Neuronal stem cell (in vitro differentiated cells): ENCODE results near the gene POLR3B.

ENCODE experiments used
- DNase-seq: peaks from one replicate; pipeline ENCODE4 v3.0.0-alpha.2; 2013; ENCODE audit warnings: low spot score
- H2AFZ ChIP-seq: one replicate; pipeline ENCODE4 v1.6.1; 2013; ENCODE audit warnings: mild to moderate bottlenecking, low read length, inconsistent platforms
- H2AK5ac ChIP-seq: 2 replicates; pipeline ENCODE4 v1.6.1; 2013; ENCODE audit warnings: low read depth, mild to moderate bottlenecking, inconsistent platforms, low read length, moderate library complexity, mixed read lengths
- H2BK120ac ChIP-seq: 2 replicates; pipeline ENCODE4 v1.6.1; 2013; ENCODE audit warnings: low read depth, mild to moderate bottlenecking, inconsistent platforms, low read length, moderate library complexity, mixed read lengths
- H2BK12ac ChIP-seq: one replicate; pipeline ENCODE4 v1.6.1; 2013; ENCODE audit warnings: low read length, inconsistent platforms
- H2BK15ac ChIP-seq: 2 replicates; pipeline ENCODE4 v1.6.1; 2013; ENCODE audit warnings: mild to moderate bottlenecking, low read length, inconsistent platforms, mixed read lengths
- H2BK5ac ChIP-seq: one replicate; pipeline ENCODE4 v1.6.1; 2013; ENCODE audit warnings: inconsistent platforms, mild to moderate bottlenecking, low read length, moderate library complexity
- H3K14ac ChIP-seq: one replicate; pipeline ENCODE4 v1.6.1; 2013; ENCODE audit warnings: low read length, inconsistent platforms
- H3K18ac ChIP-seq: 2 replicates; pipeline ENCODE4 v1.6.1; 2013; ENCODE audit warnings: low read length, inconsistent platforms
- H3K23ac ChIP-seq: 2 replicates; pipeline ENCODE4 v1.6.1; 2013; ENCODE audit warnings: low read depth, mild to moderate bottlenecking, mixed read lengths, low read length, inconsistent platforms; ENCODE audit not compliant: poor library complexity
- H3K27ac ChIP-seq: replicated peaks from 3 replicates; pipeline ENCODE4 v1.5.1; 2013; ENCODE audit warnings: low read length, inconsistent platforms
- H3K27me3 ChIP-seq, 3 experiments: 2 replicates each; pipeline ENCODE4 v1.6.1; 2013; ENCODE audit warnings: low read length in 3 of 3, mild to moderate bottlenecking in 2 of 3, inconsistent platforms in 1 of 3, low read depth in 1 of 3, mixed read lengths in 1 of 3, moderate library complexity in 1 of 3; ENCODE audit not compliant: control insufficient read depth in 3 of 3, insufficient read depth in 3 of 3
- H3K36me3 ChIP-seq, 2 donors: replicated peaks in 1 of 2; 2 replicates each; pipeline ENCODE4 v1.6.1; 2013; ENCODE audit warnings: low read length in 2 of 2; ENCODE audit not compliant: control insufficient read depth in 2 of 2, insufficient read depth in 2 of 2
- H3K4ac ChIP-seq: 2 replicates; pipeline ENCODE4 v1.6.1; 2013; ENCODE audit warnings: inconsistent platforms, mild to moderate bottlenecking, low read length, moderate library complexity
- H3K4me1 ChIP-seq, 2 donors: 1 replicate in 1 of 2; 2 replicates in 1 of 2; pipeline ENCODE4 v1.6.1; 2013; ENCODE audit warnings: low read length in 2 of 2, low read depth in 1 of 2; ENCODE audit not compliant: control insufficient read depth in 2 of 2, insufficient read depth in 1 of 2
- H3K4me2 ChIP-seq: one replicate; pipeline ENCODE4 v1.6.1; 2013; ENCODE audit warnings: mild to moderate bottlenecking, low read length, inconsistent platforms; ENCODE audit not compliant: insufficient read depth, poor library complexity, severe bottlenecking
- H3K4me3 ChIP-seq, 2 donors: 2 replicates each; pipeline ENCODE4 v1.5.1; 2013; ENCODE audit warnings: low read length in 2 of 2, mild to moderate bottlenecking in 2 of 2, inconsistent platforms in 1 of 2, moderate library complexity in 1 of 2
- H3K79me1 ChIP-seq: one replicate; pipeline ENCODE4 v1.6.1; 2013; ENCODE audit warnings: low read depth, mild to moderate bottlenecking, inconsistent platforms, low read length, moderate library complexity
- H3K9ac ChIP-seq: one replicate; pipeline ENCODE4 v1.6.1; 2013; ENCODE audit warnings: mild to moderate bottlenecking, low read depth, low read length, inconsistent platforms; ENCODE audit not compliant: poor library complexity
- H3K9me3 ChIP-seq, 2 donors: replicated peaks in 1 of 2; 2 replicates each; pipeline versions ENCODE3 to v1.6.1; 2013; ENCODE audit warnings: low read length in 2 of 2, mild to moderate bottlenecking in 2 of 2, inconsistent platforms in 1 of 2, low read depth in 1 of 2, mixed read lengths in 1 of 2, moderate library complexity in 1 of 2; ENCODE audit not compliant: control insufficient read depth in 2 of 2, insufficient read depth in 1 of 2
- H4K8ac ChIP-seq: one replicate; pipeline ENCODE4 v1.6.1; 2013; ENCODE audit warnings: low read depth, mild to moderate bottlenecking, inconsistent platforms, low read length, moderate library complexity
- H4K91ac ChIP-seq: one replicate; pipeline ENCODE4 v1.6.1; 2013; ENCODE audit warnings: low read length, low read depth, mild to moderate bottlenecking, inconsistent platforms; ENCODE audit not compliant: poor library complexity
- WGBS, 2 donors: extraction: QIAGEN DNeasy Blood & Tissue Kit; methylation state at CpG; one replicate each; pipeline ENCODE4 v1.1.7; 2013; ENCODE audit warnings: missing lambda C conversion rate in 2 of 2, mixed read lengths in 1 of 2; ENCODE audit not compliant: insufficient read length in 2 of 2, insufficient replicate concordance in 1 of 2; ENCODE audit errors: extremely low coverage in 2 of 2; 5-methylcytosine and 5-hydroxymethylcytosine counted together

Gene POLR3B

GRCh38 chr12:106445959-106446358 is 88.4 kb downstream of the POLR3B start:
- H3K9me3 ChIP-seq = peaks cover 0 to 2% of the 10 kb centered on the region in 2 donors
- H3K36me3 ChIP-seq = peaks cover 0 to 9% of the 10 kb centered on the region in 2 donors
- no peak overlapping the region for H3K14ac ChIP-seq
- H4K91ac ChIP-seq = no peak overlapping the region
- H3K4ac ChIP-seq = no peak overlapping the region
- H3K18ac ChIP-seq = no peak overlapping the region
- WGBS, 2 donors = no CpG with 5 or more reads among the region's 5 CpGs
- no peak overlapping the region for H2BK5ac ChIP-seq
- peaks cover 8 to 23% of the 10 kb centered on the region in 2 donors for H3K4me1 ChIP-seq
- H2AK5ac ChIP-seq = no peak overlapping the region
- H2BK15ac ChIP-seq = no peak overlapping the region
- DNase-seq = peak; percentile 4
- peak overlapping the region; percentile 74 for H2AFZ ChIP-seq
- peak overlapping the region in 1 of 2 donors; percentile 39 for H3K4me3 ChIP-seq
- H3K9ac ChIP-seq = no peak overlapping the region
- H2BK12ac ChIP-seq = no peak overlapping the region
- no peak overlapping the region for H3K4me2 ChIP-seq
- no peaks in the 10 kb centered on the region for H3K79me1 ChIP-seq
- H3K23ac ChIP-seq = no peak overlapping the region
- no peaks in the 10 kb centered on the region for H3K27me3 ChIP-seq
- no peak overlapping the region for H4K8ac ChIP-seq
- no peak overlapping the region for H2BK120ac ChIP-seq
- H3K27ac ChIP-seq = no peak overlapping the region

GRCh38 chr12:106446419-106447092 is 89.0 kb downstream of the POLR3B start:
- Histone ChIP-seq H3K9ac (no peak overlapping the region), H3K36me3 (peaks cover 0 to 3% of the 10 kb centered on the region in 2 donors), H3K4ac (no peak overlapping the region), H3K4me3 (no peak overlapping the region), H3K18ac (no peak overlapping the region), H2BK5ac (no peak overlapping the region), H3K4me2 (no peak overlapping the region), H2BK120ac (no peak overlapping the region), H2BK12ac (no peak overlapping the region), H2BK15ac (no peak overlapping the region), H3K4me1 (peaks cover 8 to 26% of the 10 kb centered on the region in 2 donors), H3K27me3 (no peaks in the 10 kb centered on the region), H3K27ac (no peak overlapping the region), H3K9me3 (no peaks in the 10 kb centered on the region), H2AK5ac (no peak overlapping the region), H3K23ac (no peak overlapping the region), H3K79me1 (no peaks in the 10 kb centered on the region), H4K91ac (no peak overlapping the region), H3K14ac (no peak overlapping the region), H4K8ac (no peak overlapping the region), H2AFZ (no peak overlapping the region)
- WGBS, 2 donors = no CpG with 5 or more reads among the region's 7 CpGs
- DNase-seq = peak; percentile 18

DNA sequence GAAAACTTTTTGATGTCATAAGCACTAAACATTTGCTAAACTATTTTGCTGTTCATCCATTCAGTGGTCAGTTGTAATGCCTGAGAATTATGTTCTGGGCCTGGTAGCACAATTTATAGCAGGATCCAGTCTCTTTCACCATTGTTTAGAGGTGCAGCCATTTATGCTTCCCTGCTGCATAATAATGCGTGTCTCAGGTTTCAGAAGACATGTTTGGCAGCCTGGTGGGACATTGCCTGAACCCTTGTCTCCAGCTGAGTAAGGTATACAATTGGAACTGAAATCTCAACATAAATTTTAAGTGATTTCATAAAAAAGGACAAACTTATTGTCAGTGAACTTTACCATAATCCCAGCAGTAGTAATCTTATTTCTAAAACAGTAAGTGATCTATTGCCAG is 94.8 kb downstream of the POLR3B start:
- no peak overlapping the region for H3K4me2 ChIP-seq
- no CpG with 5 or more reads among the region's 1 CpG for WGBS, 2 donors
- no peak overlapping the region for H3K18ac ChIP-seq
- no peak overlapping the region for H4K91ac ChIP-seq
- no peaks in the 10 kb centered on the region for H3K79me1 ChIP-seq
- no peak overlapping the region for H4K8ac ChIP-seq
- H3K9ac ChIP-seq = no peak overlapping the region
- peaks cover 0 to 7% of the 10 kb centered on the region in 2 donors for H3K36me3 ChIP-seq
- no peak overlapping the region for H2BK120ac ChIP-seq
- no peak overlapping the region for H2BK5ac ChIP-seq
- H3K4me3 ChIP-seq = no peak overlapping the region
- H3K9me3 ChIP-seq = no peaks in the 10 kb centered on the region
- H3K4ac ChIP-seq = no peak overlapping the region
- H3K14ac ChIP-seq = no peak overlapping the region
- no peak overlapping the region for H2BK15ac ChIP-seq
- H3K23ac ChIP-seq = no peak overlapping the region
- H2AK5ac ChIP-seq = no peak overlapping the region
- no peak for DNase-seq
- H2AFZ ChIP-seq = no peak overlapping the region
- H3K4me1 ChIP-seq = peaks cover 2 to 25% of the 10 kb centered on the region in 2 donors
- no peak overlapping the region for H2BK12ac ChIP-seq
- no peak overlapping the region for H3K27ac ChIP-seq
- H3K27me3 ChIP-seq = no peaks in the 10 kb centered on the region

GRCh38 chr12:106455111-106455510 is 97.6 kb downstream of the POLR3B start:
- Histone ChIP-seq H2AK5ac (no peak overlapping the region), H3K27ac (no peak overlapping the region), H2BK12ac (no peak overlapping the region), H2AFZ (peak overlapping the region; percentile 25), H3K9me3 (no peaks in the 10 kb centered on the region), H3K9ac (no peak overlapping the region), H3K79me1 (no peaks in the 10 kb centered on the region), H4K8ac (no peak overlapping the region), H3K23ac (no peak overlapping the region), H3K18ac (no peak overlapping the region), H3K27me3 (no peaks in the 10 kb centered on the region), H2BK15ac (no peak overlapping the region), H2BK5ac (no peak overlapping the region), H3K4me2 (no peak overlapping the region), H3K36me3 (peaks cover 2 to 32% of the 10 kb centered on the region in 2 donors), H3K4me3 (no peak overlapping the region), H2BK120ac (no peak overlapping the region), H4K91ac (no peak overlapping the region), H3K4me1 (peaks cover 2 to 19% of the 10 kb centered on the region in 2 donors), H3K4ac (no peak overlapping the region), H3K14ac (no peak overlapping the region)
- no peak for DNase-seq
- WGBS, 2 donors = no CpG with 5 or more reads among the region's 6 CpGs
